Neuron (in vitro differentiated cells): ENCODE measurements around the gene COMMD3.

Source experiments
- H2AFZ ChIP-seq: one replicate; pipeline ENCODE4 v1.6.1; 2013; ENCODE audit warnings: low read depth, mild to moderate bottlenecking, inconsistent platforms, low read length, moderate library complexity
- H3K27me3 ChIP-seq: one replicate; pipeline ENCODE4 v1.6.1; 2013; ENCODE audit warnings: low read length; ENCODE audit not compliant: insufficient read depth
- H3K36me3 ChIP-seq: one replicate; pipeline ENCODE4 v1.6.1; 2013; ENCODE audit warnings: low read length; ENCODE audit not compliant: insufficient read depth
- H3K4me1 ChIP-seq: one replicate; pipeline ENCODE4 v1.6.1; 2013; ENCODE audit warnings: low read length; ENCODE audit not compliant: insufficient read depth
- H3K4me3 ChIP-seq: 2 replicates; pipeline ENCODE4 v1.5.1; 2013; ENCODE audit warnings: mild to moderate bottlenecking, low read length, moderate library complexity
- H3K9me3 ChIP-seq: one replicate; pipeline ENCODE4 v1.6.1; 2013; ENCODE audit warnings: low read length

Gene COMMD3

DNA sequence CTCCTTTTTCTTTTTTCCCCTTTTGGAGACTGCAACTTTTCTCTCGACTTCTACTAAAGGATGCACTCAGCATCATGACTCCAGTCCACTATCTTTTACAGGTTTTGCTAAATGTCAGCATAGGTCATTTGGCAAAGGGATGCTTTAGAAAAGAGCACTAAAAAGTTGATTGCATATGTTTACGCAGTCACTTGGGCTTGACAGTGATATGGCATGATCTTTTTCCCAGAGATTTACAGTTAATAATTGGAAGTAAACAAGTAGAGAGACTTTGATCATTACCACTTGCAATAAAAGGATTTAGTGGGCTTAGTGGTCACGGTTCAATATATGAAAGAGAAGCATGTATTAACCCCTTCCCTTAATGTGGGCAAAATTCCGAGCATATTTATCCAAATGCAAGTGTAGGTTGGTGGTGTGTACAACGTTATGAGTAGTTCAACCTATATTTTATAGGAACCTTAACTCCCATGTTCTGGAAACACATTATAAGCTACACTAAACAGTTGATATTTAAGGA, 6.5 kb downstream of the COMMD3 start:
- H3K9me3 ChIP-seq = no peaks in the 10 kb centered on the region
- no peak overlapping the region for H2AFZ ChIP-seq
- peak overlapping the region; percentile 69 for H3K4me3 ChIP-seq
- H3K36me3 ChIP-seq = peaks cover 12% of the 10 kb centered on the region
- H3K27me3 ChIP-seq = peaks cover 10% of the 10 kb centered on the region
- peaks cover 54% of the 10 kb centered on the region for H3K4me1 ChIP-seq

GRCh38 chr10:22323538-22324305, 7.5 kb downstream of the COMMD3 start:
- Histone ChIP-seq H3K36me3 (peaks cover 22% of the 10 kb centered on the region), H2AFZ (no peak overlapping the region), H3K4me3 (peak overlapping the region; percentile 69), H3K27me3 (peaks cover 10% of the 10 kb centered on the region), H3K4me1 (peaks cover 45% of the 10 kb centered on the region), H3K9me3 (no peaks in the 10 kb centered on the region)

DNA sequence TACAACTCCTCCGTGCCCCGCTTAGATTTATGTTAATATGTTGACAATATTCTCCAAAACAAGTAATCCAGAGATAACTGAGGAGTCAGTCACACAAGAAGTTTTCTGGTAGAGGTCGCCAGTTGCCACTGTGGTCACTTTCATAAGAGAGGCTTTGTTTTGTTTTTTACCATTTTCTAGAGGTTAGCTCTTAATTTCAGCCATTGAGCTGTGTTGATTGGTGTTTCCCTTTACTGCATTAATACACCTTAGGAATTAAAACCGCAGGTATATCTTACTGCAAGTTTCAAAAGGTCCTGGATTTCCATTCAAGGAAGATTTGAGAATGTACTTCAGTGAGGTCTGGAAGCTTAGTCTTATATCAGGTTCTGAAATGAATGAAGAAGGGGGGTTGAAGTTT, 8.2 kb downstream of the COMMD3 start:
- Histone ChIP-seq H3K4me1 (peaks cover 44% of the 10 kb centered on the region), H2AFZ (no peak overlapping the region), H3K36me3 (peaks cover 28% of the 10 kb centered on the region), H3K27me3 (peaks cover 10% of the 10 kb centered on the region), H3K4me3 (peak overlapping the region; percentile 69), H3K9me3 (peaks cover 2% of the 10 kb centered on the region)

GRCh38 chr10:22324893-22325271, 8.7 kb downstream of the COMMD3 start:
- Histone ChIP-seq H3K4me1 (peaks cover 39% of the 10 kb centered on the region), H3K36me3 (peaks cover 33% of the 10 kb centered on the region), H3K9me3 (peaks cover 2% of the 10 kb centered on the region), H3K27me3 (peaks cover 10% of the 10 kb centered on the region), H2AFZ (no peak overlapping the region), H3K4me3 (peak overlapping the region; percentile 69)

GRCh38 chr10:22325272-22326144, 9.3 kb downstream of the COMMD3 start:
- peaks cover 37% of the 10 kb centered on the region for H3K4me1 ChIP-seq
- peaks cover 2% of the 10 kb centered on the region for H3K9me3 ChIP-seq
- no peak overlapping the region for H2AFZ ChIP-seq
- peaks cover 37% of the 10 kb centered on the region for H3K36me3 ChIP-seq
- peaks cover 10% of the 10 kb centered on the region for H3K27me3 ChIP-seq
- H3K4me3 ChIP-seq = peak overlapping the region; percentile 69

GRCh38 chr10:22326145-22326702, 10.0 kb downstream of the COMMD3 start:
- H3K9me3 ChIP-seq = peaks cover 2% of the 10 kb centered on the region
- no peak overlapping the region for H2AFZ ChIP-seq
- H3K4me3 ChIP-seq = peak overlapping the region; percentile 62
- peaks cover 10% of the 10 kb centered on the region for H3K27me3 ChIP-seq
- H3K4me1 ChIP-seq = peaks cover 37% of the 10 kb centered on the region
- H3K36me3 ChIP-seq = peaks cover 41% of the 10 kb centered on the region

DNA sequence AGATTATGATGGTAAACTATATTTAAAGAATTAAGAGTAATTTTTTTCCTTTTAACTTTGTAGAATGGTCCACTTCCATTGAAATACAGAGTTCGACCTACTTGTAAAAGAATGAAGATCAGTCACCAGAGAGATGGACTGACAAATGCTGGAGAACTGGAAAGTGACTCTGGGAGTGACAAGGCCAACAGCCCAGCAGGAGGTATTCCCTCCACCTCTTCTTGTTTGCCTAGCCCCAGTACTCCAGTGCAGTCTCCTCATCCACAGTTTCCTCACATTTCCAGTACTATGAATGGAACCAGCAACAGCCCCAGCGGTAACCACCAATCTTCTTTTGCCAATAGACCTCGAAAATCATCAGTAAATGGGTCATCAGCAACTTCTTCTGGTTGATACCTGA, 13.0 kb downstream of the COMMD3 start:
- H3K36me3 ChIP-seq = peaks cover 47% of the 10 kb centered on the region
- no peak overlapping the region for H3K4me3 ChIP-seq
- H2AFZ ChIP-seq = no peak overlapping the region
- peaks cover 21% of the 10 kb centered on the region for H3K4me1 ChIP-seq
- no peaks in the 10 kb centered on the region for H3K27me3 ChIP-seq
- H3K9me3 ChIP-seq = peaks cover 5% of the 10 kb centered on the region

DNA sequence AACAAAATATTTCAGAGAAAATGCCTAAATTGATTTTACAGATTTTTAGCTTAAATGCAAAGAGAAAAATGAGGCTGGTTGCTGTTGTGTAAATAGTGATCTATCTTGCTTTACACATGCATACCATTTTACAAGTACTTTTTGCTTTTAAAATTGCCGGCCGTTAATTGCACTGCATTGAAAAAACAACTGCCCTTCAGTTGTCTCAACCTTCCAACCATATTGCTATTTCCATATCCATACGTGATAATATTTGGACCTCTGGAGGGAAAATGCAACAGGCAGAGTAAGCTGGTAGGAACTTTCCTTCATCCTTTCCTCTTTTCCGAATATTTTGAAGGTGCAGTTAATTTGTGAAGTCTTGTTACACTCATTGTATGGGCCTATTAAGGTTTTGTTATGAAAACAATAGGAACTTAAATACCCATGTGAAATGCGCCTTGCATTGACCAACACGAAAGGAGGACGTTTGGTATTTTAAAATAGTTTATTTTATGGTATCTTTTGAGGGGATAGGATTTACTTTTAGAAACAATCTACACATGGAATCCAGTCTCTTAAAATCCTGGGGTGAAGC, 16.0 kb downstream of the COMMD3 start:
- H2AFZ ChIP-seq = no peak overlapping the region
- no peak overlapping the region for H3K4me3 ChIP-seq
- H3K27me3 ChIP-seq = no peaks in the 10 kb centered on the region
- H3K36me3 ChIP-seq = peaks cover 40% of the 10 kb centered on the region
- peaks cover 1% of the 10 kb centered on the region for H3K4me1 ChIP-seq
- peaks cover 16% of the 10 kb centered on the region for H3K9me3 ChIP-seq

DNA sequence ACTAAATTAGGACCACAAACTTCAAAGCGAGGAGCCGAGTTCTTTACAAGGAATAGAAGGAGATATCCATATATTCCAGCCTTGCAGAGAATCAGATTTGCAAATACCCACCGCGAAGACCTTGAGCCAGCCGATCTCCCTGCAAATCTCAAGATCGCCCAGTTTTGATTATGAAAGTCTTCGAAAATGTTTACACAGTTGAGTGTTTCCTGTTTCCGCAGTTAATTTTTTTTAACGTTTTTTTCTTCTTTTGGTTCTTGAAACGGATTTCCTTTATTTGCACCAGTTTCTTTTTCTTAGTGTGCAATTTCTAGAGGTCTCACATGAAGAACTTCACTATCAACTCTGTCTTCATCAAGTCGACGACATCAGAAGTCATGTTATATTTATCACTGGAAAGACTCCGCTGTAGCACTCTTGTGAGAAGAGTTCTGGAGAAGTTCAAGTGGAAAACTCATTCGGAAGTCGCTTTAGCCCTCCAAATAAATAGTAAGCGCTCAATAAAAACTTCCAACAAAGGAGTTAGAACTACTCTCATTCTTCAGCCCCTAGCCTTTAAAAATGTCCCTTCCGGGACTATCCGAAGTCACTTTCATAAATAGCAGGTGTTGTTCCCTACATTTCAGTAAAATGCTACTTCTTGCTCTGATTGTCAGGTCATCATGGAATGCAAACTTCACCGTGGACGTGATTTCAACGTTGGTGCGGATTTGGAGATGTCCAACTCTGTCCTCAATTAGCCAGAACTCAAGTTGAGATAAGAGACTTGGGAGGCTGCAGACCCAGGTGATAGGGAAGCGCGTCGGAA, 17.2 kb downstream of the COMMD3 start:
- no peaks in the 10 kb centered on the region for H3K4me1 ChIP-seq
- H3K36me3 ChIP-seq = peaks cover 29% of the 10 kb centered on the region
- no peak overlapping the region for H3K4me3 ChIP-seq
- peaks cover 16% of the 10 kb centered on the region for H3K9me3 ChIP-seq
- H2AFZ ChIP-seq = no peak overlapping the region
- H3K27me3 ChIP-seq = peaks cover 11% of the 10 kb centered on the region

DNA sequence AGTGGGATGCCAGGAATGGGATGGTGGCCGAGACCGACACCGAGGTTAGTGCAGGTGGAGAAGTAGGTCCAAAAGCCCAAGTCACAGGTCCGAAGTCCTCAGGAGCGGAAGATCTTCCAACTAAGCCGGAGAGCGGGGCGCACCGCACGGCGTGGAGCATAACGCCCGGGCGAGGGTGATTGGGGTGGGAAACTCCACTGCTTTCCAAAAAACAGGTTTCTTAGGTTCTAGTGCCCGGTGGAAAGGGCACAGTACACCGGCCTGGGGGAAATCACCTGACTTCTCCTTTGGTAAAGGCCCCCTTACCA, 17.7 kb downstream of the COMMD3 start:
- Histone ChIP-seq H3K36me3 (peaks cover 24% of the 10 kb centered on the region), H3K4me3 (no peak overlapping the region), H3K4me1 (no peaks in the 10 kb centered on the region), H2AFZ (no peak overlapping the region), H3K27me3 (peaks cover 17% of the 10 kb centered on the region), H3K9me3 (peaks cover 16% of the 10 kb centered on the region)

DNA sequence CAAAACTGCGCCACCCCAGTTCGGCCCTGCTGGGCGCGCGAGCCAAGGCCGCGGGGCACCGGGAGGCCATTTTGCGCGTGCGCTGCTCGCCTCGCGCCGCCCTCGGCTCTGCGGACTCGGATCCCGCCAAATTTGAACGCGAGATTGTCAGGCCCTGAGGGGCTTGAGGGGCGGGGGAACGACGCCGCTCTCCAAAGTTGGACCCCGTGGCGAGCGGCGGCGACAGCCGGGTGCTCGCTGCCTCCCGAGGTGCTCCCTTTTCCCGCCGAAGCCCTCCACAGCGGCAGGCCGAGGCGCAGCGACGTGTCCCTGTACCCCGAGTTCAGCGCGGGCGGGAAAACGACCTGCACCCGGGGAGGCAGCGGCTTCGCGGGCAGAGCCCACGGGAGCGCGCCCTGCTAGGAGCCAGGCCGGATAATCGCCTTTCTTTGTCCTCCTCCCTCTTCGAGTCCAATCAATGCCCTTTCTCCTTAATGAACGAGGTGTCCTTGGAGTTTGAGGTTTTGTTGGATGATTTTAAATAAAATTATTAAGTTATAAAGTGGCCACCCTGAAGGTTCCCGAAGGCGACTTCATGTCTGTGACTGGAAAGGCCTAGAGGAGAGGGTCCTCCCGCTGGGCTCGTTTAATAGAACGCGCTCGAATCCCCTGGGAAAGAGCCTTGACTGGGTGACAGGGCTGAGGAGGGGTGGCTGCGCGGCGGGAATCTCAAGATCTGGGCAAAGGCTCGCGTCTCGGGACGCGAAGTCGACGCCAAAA, 18.4 kb downstream of the COMMD3 start:
- Histone ChIP-seq H3K36me3 (peaks cover 17% of the 10 kb centered on the region), H3K27me3 (peaks cover 22% of the 10 kb centered on the region), H3K9me3 (peaks cover 14% of the 10 kb centered on the region), H2AFZ (no peak overlapping the region), H3K4me3 (no peak overlapping the region), H3K4me1 (no peaks in the 10 kb centered on the region)
